GM12878 (cell line): ENCODE results near the gene SYNE4. TPM values are rescaled to one million over a fixed set of nuclear protein-coding genes. Genes with fewer than 3 reads are reported as not detected.

Source experiments
- ATAC-seq: fragments of 200-7000 bp; cut with Tn5 transposase; 3 replicates; pipeline ENCODE4 v1.9.1; 2020; ENCODE audit warnings: mild to moderate bottlenecking, moderate library complexity
- BruUV-seq: library from RNA; stranded (reverse); fragments of 400-500 nt; replicated peaks from 2 replicates; lab custom pipeline; 2021; lab: Mats Ljungman, UMichigan
- CTCF ChIA-PET: fragments of 300-600 bp; sonication (Branson Sonifier 250); formaldehyde crosslinking; extraction: SDS; loops from one replicate; lab custom pipeline; 2021; ENCODE audit warnings: inconsistent platforms; lab: Yijun Ruan, JAX
- POLR2A ChIA-PET: fragments of 350-600 bp; formaldehyde crosslinking; extraction: SDS; loops from one replicate; lab custom pipeline; 2021; ENCODE audit warnings: inconsistent platforms; lab: Charles Lee
- RAD21 ChIA-PET: fragments of 300-600 bp; sonication (Branson Sonifier 250); formaldehyde crosslinking; loops from one replicate; lab custom pipeline; 2023; ENCODE audit warnings: antibody characterized with exemption; ENCODE audit not compliant: unreplicated experiment; lab: Charles Lee
- SMC1A ChIA-PET: fragments of 300-600 bp; sonication (Branson Sonifier 250); formaldehyde crosslinking; loops from one replicate; lab custom pipeline; 2023; ENCODE audit not compliant: unreplicated experiment, uncharacterized antibody; lab: Charles Lee
- DNase-seq: peaks from one replicate; pipeline ENCODE4 v3.0.0-alpha.2; 2011; ENCODE audit warnings: low read depth, low spot score
- FAIRE-seq: peaks from 3 replicates; lab custom pipeline; 2011; peaks lifted over from hg19 to GRCh38; lab: Jason Lieb, UNC
- H2AFZ ChIP-seq: 2 replicates; pipeline ENCODE4 v1.6.0; 2011; ENCODE audit warnings: low read depth, low read length, control low read depth; ENCODE audit not compliant: control insufficient read depth
- H3K27ac ChIP-seq: 2 replicates; pipeline ENCODE4 v1.5.1; 2011; ENCODE audit warnings: control low read depth; ENCODE audit not compliant: control insufficient read depth, insufficient read depth
- H3K27me3 ChIP-seq, 2 experiments: replicated peaks in 1 of 2; 2 replicates each; pipeline versions ENCODE4 v1.6.0 to v1.6.1; 2011; ENCODE audit warnings: low read length in 1 of 2; ENCODE audit not compliant: control insufficient read depth in 2 of 2, insufficient read depth in 2 of 2
- H3K36me3 ChIP-seq, 2 experiments: 2 replicates each; pipeline ENCODE4 v1.5.1; 2011; ENCODE audit warnings: low read length in 1 of 2; ENCODE audit not compliant: control insufficient read depth in 2 of 2, insufficient read depth in 2 of 2
- H3K4me1 ChIP-seq: 2 replicates; pipeline ENCODE4 v1.6.1; 2011; ENCODE audit warnings: mild to moderate bottlenecking, low read length, moderate library complexity, mixed read lengths; ENCODE audit not compliant: control insufficient read depth, insufficient read depth
- H3K4me2 ChIP-seq: 2 replicates; pipeline ENCODE4 v1.6.0; 2011; ENCODE audit warnings: control low read depth; ENCODE audit not compliant: control insufficient read depth, insufficient read depth
- H3K4me3 ChIP-seq: fragments of 200-600 bp; sonication (generic); 2 replicates; pipeline ENCODE4 v1.5.1; 2016
- H3K79me2 ChIP-seq: 2 replicates; pipeline ENCODE4 v1.6.0; 2011; ENCODE audit warnings: low read length; ENCODE audit not compliant: control insufficient read depth, insufficient read depth
- H3K9ac ChIP-seq: 2 replicates; pipeline ENCODE4 v1.8.0; 2011; ENCODE audit warnings: low read length, control low read depth, mixed read lengths; ENCODE audit not compliant: control insufficient read depth, insufficient read depth
- H3K9me3 ChIP-seq: replicated peaks from 3 replicates; pipeline ENCODE4 v1.5.1; 2011; ENCODE audit warnings: mild to moderate bottlenecking, low read length; ENCODE audit not compliant: control insufficient read depth, insufficient read depth
- H4K20me1 ChIP-seq: 2 replicates; pipeline ENCODE4 v1.6.0; 2011; ENCODE audit not compliant: control insufficient read depth, insufficient read depth
- JUNB ChIP-seq: IDR thresholded peaks from 2 replicates; pipeline ENCODE4 v1.6.1; 2016; ENCODE audit warnings: antibody characterized with exemption, mild to moderate bottlenecking
- KLF5 ChIP-seq: fragments of 450-650 bp; IDR thresholded peaks from 2 replicates; pipeline ENCODE4 v1.6.1; 2014; ENCODE audit warnings: mild to moderate bottlenecking; ENCODE audit not compliant: partially characterized antibody
- NFYB ChIP-seq: IDR thresholded peaks from 2 replicates; pipeline ENCODE4 v1.6.1; 2011; ENCODE audit warnings: low read depth, mild to moderate bottlenecking, low read length, improper control_type of control experiment, moderate library complexity; ENCODE audit not compliant: insufficient read depth
- POU2F2 ChIP-seq: IDR thresholded peaks from 3 replicates; pipeline ENCODE4 v1.6.1; 2011; ENCODE audit warnings: low read depth, mild to moderate bottlenecking, low read length, borderline replicate concordance
- WGBS: methylation state at CpG from one replicate; pipeline ENCODE4 v1.1.6; 2016; ENCODE audit warnings: low lambda C conversion rate; ENCODE audit not compliant: insufficient replicate concordance, insufficient coverage; ENCODE audit errors: missing lambda C conversion rate; 5-methylcytosine and 5-hydroxymethylcytosine counted together
- in situ Hi-C: fragments of 300-500 bp; cut with MboI; formaldehyde crosslinking; loops from 9 replicates; pipeline ENCODE4 v1.14.3; 2018; ENCODE audit warnings: mixed read lengths
- intact Hi-C: fragments of 100-400 bp; cut with micrococcal nuclease; formaldehyde crosslinking; loops from one replicate; pipeline ENCODE4 v1.14.2; 2022; ENCODE audit not compliant: unreplicated experiment
- polyA plus RNA-seq, 11 experiments: library from polyadenylated mRNA; depleted of rRNA in 4 of 11; unstranded in 6 of 11; stranded (reverse) in 5 of 11; fragments of >200 nt; fragmentation: Nextera tagmentation in 4 of 11; fragmentation: Illumina TruSeq in 1 of 11; extraction: Ambion mirVana in 4 of 11; extraction: Trizol in 1 of 11; gene quantifications; 1 replicate in 1 of 11; 2 replicates in 10 of 11; pipeline versions ENCODE4 v1.2.1 to v1.2.3, GENCODE V29; 2011 to 2016; ENCODE audit warnings: inconsistent platforms in 2 of 11, missing spikeins in 2 of 11, low read depth in 1 of 11
- total RNA-seq, 4 experiments: library from RNA; depleted of rRNA in 3 of 4; stranded (reverse); fragments of >200 nt in 3 of 4; fragmentation: Illumina TruSeq in 1 of 4; extraction: Trizol in 1 of 4; gene quantifications; 2 replicates each; pipeline versions ENCODE4 v1.2.1 to v1.2.3, GENCODE V29; 2013 to 2021
- TF ChIP-seq, protein P1 (sequence below): fragments of 450-650 bp; IDR thresholded peaks from 2 replicates; pipeline ENCODE4 v1.6.1; 2017; ENCODE audit warnings: mild to moderate bottlenecking, moderate library complexity

The SYNE4 gene
- total and polyA plus RNA-seq, 10 of the 15 experiments (the other 5 are each of a cell fraction or from before 2014, with no cell fraction given), result 0.35 to 1.2 (median 0.71) TPM

DNA sequence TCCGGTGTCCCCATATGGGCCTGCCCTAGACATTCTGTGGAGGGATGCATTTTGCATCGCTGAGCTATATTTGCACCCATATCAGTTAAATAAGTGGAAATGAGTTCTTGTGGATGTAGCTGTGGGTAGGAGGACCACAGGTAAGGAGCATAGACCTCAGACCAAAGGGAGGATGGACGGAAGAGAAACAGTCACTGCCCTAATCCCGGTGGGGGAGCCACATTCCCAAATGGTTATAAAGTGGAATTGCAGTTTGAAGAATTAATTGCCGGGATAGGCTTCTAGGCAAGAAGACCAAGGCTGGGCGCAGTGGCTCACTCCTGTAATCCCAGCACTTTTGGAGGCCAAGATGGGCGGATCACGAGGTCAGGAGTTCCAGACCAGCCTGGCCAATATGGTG lies 11.8 kb downstream of the SYNE4 start:
- POLR2A ChIA-PET, result interaction anchor here (1.8 kb wide), 1 partner anchor 12 kb away, joined by 5 read pairs; the partner anchor contains the start of gene SYNE4
- intact Hi-C loops, result loop anchor here (5.0 kb wide), 1 partner anchor 56 kb away; the partner anchor contains the start of genes THAP8 and WDR62
- Histone ChIP-seq H3K27me3 (no peaks in the 10 kb centered on the region), H3K79me2 (peaks cover 29% of the 10 kb centered on the region), H3K4me3 (peak overlapping the region; percentile 90), H3K4me2 (peak overlapping the region; percentile 58), H3K36me3 (no peaks in the 10 kb centered on the region), H3K27ac (no peak overlapping the region), H3K9me3 (no peaks in the 10 kb centered on the region), H2AFZ (no peak overlapping the region), H4K20me1 (no peaks in the 10 kb centered on the region), H3K4me1 (peaks cover 25% of the 10 kb centered on the region), H3K9ac (peak overlapping the region; percentile 78; the same call in 1 of the 2 replicates)
- CTCF ChIA-PET, result no interaction called here
- WGBS, result 94% methylated on average over 8 of the region's 8 CpGs
- FAIRE-seq, result no peak
- DNase-seq, result no peak
- no TSS peak for BruUV-seq
- SMC1A ChIA-PET, result interaction anchor here (1.0 kb wide), 1 partner anchor 64 kb away, joined by 3 read pairs; no protein-coding TSS in a partner anchor
- in situ Hi-C loops, result no loop called here
- TF ChIP-seq JUNB, result no peak
- TF ChIP-seq, protein P1, sequence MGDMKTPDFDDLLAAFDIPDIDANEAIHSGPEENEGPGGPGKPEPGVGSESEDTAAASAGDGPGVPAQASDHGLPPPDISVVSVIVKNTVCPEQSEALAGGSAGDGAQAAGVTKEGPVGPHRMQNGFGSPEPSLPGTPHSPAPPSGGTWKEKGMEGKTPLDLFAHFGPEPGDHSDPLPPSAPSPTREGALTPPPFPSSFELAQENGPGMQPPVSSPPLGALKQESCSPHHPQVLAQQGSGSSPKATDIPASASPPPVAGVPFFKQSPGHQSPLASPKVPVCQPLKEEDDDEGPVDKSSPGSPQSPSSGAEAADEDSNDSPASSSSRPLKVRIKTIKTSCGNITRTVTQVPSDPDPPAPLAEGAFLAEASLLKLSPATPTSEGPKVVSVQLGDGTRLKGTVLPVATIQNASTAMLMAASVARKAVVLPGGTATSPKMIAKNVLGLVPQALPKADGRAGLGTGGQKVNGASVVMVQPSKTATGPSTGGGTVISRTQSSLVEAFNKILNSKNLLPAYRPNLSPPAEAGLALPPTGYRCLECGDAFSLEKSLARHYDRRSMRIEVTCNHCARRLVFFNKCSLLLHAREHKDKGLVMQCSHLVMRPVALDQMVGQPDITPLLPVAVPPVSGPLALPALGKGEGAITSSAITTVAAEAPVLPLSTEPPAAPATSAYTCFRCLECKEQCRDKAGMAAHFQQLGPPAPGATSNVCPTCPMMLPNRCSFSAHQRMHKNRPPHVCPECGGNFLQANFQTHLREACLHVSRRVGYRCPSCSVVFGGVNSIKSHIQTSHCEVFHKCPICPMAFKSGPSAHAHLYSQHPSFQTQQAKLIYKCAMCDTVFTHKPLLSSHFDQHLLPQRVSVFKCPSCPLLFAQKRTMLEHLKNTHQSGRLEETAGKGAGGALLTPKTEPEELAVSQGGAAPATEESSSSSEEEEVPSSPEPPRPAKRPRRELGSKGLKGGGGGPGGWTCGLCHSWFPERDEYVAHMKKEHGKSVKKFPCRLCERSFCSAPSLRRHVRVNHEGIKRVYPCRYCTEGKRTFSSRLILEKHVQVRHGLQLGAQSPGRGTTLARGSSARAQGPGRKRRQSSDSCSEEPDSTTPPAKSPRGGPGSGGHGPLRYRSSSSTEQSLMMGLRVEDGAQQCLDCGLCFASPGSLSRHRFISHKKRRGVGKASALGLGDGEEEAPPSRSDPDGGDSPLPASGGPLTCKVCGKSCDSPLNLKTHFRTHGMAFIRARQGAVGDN, result no peak
- TF ChIP-seq NFYB, result no peak
- TF ChIP-seq POU2F2, result no peak
- no peak for TF ChIP-seq KLF5
- ATAC-seq, result no peak
- RAD21 ChIA-PET, result interaction anchor here (1.4 to 1.7 kb wide), 2 partner anchors 17 to 57 kb away, joined by 5 read pairs; partner anchors contain the start of genes ALKBH6, THAP8 and WDR62
